Activated T-cell treated with anti-CD3 and anti-CD28 coated beads, Interleukin-2, amount 50 U/mL, for 1 hour (primary cell): ENCODE measurements around the gene TSPO.
A peak's percentile ranks its signal among the peaks of the same experiment; 100 is the strongest.
"Not testable (repeated sequence)": the region's sequence is repeated elsewhere in the genome, so short reads cannot be mapped to it uniquely, and the experiment has no call there.

Experiments
- DNase-seq: peaks from one replicate; pipeline ENCODE4 v3.0.0-alpha.2; 2020

TSPO gene

DNA sequence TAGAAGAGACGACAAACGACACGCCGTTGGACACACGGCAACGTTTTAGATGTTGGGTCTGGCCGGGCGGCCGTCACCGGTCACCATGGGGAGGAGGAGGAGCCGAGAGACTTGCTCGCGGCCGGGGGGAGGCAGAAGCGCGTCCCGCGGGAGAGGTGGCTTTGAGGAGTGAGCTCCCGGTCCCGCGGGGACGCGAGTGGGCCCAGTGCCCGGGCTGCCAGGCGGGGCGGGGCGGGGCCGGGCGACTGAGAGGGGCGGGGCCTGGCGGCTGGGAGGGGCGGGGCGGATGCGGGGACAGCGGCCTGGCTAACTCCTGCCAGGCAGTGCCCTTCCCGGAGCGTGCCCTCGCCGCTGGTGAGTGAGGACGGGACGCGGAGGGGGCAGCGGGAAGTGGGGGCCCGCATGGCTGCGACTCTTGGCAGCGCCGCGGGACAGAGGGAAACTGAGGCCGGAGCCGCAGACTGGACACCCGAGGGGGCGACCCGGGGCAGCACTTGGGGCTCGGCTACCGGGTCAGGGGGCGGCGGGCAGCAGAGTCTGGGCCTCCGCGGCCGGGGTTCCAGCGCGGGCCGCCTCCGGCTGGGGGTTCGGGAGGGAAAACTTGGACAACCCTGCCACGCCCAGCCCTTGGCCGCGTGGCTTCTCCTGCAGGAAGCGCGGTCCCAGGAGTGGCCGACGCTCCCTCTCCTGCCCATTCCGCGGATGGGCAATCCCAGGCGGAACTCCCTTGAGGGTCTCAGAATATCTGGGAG, at the start of gene TSPO:
Gene TSPO (plus strand): TSS at position 309 of the 752 bp plus-strand sequence. CDS start 7,680 bp downstream, outside the sequence.
- peak; percentile 73 for DNase-seq

- DNase-seq: not testable (repeated sequence)
Observed at GRCh38 chr22:43104056-43104625, 47.2 kb upstream of the TSPO start.

DNA sequence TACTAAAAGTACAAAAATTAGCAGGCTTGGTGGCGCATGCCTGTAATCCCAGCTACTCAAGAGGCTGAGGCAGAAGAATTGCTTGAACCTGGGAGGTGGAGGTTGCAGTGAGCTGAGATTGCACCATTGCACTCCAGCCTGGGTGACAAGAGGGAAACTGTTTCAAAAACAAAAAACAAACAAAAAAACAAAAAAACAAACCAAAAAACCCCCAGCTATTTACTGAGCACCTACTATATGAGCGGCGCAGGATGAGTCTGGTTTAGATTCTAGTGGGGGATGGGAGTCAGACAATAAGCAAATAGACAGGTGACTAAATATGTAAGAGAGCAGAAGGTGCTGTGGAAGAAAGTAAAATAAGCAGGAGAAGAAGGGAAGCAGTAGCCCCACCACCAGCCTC, 46.4 kb upstream of the TSPO start:
- not testable (repeated sequence) for DNase-seq

- no peak for DNase-seq
Observed at GRCh38 chr22:43106302-43106701, 45.1 kb upstream of the TSPO start.

DNA sequence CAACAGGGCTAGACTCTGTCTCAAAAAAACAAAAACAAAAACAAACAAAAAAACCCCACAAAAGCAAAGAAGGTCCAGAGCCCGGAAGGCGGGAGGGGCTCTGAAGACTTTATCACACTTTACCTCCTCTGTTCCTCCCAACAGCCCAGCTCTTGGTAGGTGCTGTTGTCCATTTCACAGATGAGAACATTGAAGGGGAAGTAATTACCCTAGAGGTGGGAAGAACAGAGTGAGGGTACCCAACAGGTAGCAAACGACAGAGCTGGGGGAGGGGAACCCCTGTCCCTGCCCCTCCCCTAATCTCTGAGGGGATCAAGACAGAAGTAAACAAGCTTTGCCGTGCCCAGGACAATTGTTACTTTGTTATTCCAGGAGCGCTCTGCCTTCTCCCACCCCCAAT, 41.8 kb upstream of the TSPO start:
- DNase-seq: no peak

DNA sequence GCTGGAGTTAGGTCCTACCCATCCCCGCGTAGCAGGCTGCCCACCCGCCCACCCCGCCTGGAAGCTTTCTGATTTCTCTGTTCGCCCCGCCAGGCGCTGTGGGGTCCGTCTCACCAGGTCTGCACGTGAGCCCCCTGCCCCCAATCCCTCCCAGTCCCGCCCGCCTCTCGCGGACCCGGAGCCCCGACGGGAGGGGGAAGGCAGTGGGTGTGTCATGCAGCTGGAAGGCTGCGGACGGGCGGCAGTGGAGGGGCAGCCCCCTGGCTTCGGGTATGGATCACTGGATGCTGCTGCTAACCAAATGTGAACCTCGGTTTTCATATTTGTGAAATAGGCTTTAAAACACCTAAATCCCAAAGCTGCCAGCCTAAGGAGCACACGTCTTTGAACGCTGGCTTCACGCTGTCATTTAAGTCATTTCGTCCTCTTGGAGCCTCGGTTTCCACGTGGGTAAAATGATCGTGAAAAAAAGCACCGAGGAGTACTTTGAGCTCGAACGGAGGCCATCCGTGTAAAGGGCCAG, 41.4 kb upstream of the TSPO start:
- DNase-seq: no peak

GRCh38 chr22:43110444-43110926, 40.9 kb upstream of the TSPO start, which contains the start of gene BIK:
Gene BIK, plus strand, starts transcription at chr22:43110750. Its CDS starts 13,273 bp downstream, at chr22:43124023.
- DNase-seq: peak; percentile 67

GRCh38 chr22:43110927-43111623, 40.3 kb upstream of the TSPO start:
- peak; percentile 65 for DNase-seq

DNA sequence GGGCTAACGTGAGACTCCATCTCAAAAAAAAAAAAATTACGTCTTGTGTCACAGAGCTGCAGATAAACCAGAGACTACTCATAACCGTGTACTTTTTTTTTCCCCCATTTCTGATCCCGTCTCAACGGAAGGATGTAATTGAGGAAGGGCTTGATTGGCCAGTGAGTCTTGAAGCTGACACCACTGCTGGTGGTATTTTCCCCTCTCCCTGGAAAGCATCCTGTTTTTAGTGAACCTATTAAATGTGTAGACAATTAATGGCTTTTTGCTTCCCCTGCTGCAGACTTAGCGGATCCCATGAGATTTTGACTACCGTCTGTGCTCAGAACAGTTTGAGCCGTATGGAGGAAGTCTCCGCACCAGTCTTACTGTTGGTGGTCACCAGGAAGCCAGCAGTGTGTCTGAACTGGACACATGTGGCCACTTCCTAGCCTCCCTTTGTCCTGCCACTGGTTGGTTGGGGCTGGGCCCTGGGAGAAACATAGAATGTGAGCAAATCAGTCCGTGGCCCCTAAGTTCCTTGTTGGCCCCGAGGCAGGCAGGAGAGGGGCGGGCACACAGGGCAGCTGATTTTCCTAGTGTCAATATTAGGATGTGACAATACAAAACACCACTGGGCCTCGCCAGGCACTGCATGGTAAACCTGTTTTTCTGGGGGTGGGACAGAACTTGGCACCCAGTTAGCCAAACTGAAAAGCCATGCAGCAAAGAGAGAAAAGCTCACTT, 37.7 kb upstream of the TSPO start:
- DNase-seq: no peak

GRCh38 chr22:43114958-43115357, 36.4 kb upstream of the TSPO start:
- DNase-seq: no peak

DNA sequence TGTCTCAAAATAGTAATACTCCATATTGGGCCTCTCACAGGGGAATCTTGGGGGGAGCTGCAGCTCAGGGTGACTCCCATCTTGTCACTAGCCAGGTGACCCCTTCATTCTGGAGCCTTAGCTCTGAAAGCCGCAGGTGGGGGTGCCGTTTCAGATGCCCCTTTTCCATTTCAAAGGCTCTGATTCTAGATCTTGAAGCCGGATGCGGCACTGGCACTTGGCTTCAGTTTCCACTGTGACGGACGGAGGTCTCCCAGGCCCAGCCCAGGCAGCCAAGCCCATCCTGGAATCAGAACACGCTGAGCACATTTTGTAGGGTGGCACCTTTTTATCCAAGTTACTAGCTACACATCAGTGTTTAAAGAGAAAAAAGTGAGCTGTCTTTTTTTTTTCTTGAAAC, 34.4 kb upstream of the TSPO start:
- DNase-seq: no peak

GRCh38 chr22:43118024-43118849, 33.1 kb upstream of the TSPO start:
- no peak for DNase-seq

- DNase-seq: no peak
Observed at GRCh38 chr22:43118953-43119458, 32.4 kb upstream of the TSPO start.

DNA sequence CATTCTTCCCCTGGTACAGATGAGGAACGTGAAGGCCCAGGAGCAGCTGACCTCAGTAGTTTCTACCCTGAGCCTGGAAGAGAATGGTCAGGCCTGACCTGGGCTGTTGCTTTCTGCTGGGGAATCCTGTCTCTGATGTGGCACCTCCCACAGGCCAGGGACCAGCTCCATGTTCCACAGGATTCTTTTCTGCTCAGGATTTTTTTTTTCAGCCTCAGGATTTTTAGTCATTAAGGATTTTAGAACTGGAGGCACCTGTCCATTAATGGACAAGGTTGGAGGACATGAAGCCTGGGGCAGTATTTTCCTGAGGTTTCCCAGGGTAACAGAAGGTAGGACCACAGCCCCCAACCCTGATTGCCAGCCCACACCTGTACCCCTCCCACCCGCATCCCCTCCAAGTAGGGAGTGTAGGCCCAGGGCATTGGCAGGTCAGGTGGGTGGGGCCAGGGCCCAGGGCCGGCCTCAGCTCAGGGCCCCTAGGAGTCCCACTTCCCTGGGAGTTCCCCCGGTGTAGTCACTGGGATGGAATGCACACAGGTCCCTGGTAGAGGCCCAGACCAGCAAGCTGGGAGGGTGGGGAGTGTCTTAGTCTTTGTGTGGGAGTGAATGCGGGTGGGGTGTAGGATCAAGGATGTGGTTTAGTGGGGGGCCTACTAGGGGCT, 24.7 kb upstream of the TSPO start:
- DNase-seq: no peak

DNA sequence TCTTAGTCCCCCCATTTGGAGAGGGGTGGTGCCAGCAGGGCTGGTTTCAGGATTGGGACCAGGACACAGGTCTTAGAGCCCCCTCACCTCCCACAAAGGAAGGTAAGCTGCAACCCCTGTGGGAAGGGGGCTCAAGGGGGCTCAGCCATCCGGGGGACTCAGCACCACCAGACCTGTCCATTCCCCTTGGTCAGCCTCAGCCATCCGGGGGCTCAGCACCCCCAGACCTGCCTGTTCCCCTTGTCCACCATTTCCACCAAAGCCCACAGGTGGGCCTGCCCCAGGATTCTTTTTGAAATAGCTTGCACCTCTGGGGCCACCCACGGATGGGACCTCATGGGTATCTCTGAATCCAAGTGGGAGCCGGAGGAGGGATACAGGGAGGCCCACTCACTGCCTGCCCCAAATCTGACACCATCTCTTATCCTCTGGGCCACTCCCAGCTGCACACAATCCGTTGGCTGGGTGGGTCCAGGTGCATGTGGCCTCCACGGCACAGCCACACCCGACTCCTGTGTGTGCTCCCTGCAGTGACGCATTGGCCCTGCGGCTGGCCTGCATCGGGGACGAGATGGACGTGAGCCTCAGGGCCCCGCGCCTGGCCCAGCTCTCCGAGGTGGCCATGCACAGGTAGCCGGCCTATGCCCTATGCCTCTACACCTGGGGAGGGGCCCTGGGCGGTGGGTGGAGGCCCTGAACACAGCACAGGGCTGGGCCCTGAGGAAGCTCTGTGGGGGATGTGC, 24.0 kb upstream of the TSPO start:
- no peak for DNase-seq

DNA sequence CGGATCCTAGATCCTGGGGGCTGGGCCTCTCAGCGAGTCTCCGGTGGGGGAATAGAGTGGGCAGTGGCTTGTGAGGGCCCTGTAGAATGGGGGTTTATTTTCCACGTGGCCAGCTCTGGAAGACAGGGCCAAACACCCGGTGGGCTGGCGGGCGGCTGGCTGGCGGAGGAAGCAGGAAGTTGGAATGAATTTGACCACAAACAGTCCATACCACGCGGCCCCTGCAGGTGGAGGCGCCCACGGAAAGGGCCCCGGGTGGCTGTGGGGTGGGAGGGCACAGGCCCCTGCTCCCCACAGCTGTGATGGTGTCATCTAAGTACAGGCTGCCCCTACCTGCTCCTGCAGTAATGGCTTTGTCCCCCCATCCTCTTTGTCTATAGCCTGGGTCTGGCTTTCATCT, 23.2 kb upstream of the TSPO start:
- no peak for DNase-seq

DNA sequence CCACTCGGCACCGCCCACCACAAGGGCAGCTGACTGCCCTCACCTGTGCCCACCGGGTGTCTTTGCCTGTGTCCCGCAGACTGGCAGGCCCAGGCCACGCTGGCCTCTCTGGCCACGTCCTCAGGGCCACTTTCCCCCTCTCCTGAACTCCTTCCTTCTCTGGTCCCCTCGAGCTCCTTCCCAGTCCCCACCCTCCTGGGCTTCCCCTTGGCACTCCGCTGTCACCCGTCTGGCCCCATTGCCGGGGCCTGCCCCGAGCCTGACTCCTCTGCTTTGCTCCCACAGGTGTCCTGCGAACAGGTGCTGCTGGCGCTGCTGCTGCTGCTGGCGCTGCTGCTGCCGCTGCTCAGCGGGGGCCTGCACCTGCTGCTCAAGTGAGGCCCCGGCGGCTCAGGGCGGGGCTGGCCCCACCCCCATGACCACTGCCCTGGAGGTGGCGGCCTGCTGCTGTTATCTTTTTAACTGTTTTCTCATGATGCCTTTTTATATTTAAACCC, 22.4 kb upstream of the TSPO start:
- no peak for DNase-seq

- no peak for DNase-seq
Observed at GRCh38 chr22:43129426-43130425, 21.6 kb upstream of the TSPO start.
